Measurements from ENCODE around the gene PIP5KL1.

PIP5KL1 gene, protein sequence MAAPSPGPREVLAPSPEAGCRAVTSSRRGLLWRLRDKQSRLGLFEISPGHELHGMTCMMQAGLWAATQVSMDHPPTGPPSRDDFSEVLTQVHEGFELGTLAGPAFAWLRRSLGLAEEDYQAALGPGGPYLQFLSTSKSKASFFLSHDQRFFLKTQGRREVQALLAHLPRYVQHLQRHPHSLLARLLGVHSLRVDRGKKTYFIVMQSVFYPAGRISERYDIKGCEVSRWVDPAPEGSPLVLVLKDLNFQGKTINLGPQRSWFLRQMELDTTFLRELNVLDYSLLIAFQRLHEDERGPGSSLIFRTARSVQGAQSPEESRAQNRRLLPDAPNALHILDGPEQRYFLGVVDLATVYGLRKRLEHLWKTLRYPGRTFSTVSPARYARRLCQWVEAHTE

GRCh38 chr9:127930231-127931091, at the start of gene PIP5KL1:
Gene PIP5KL1 (minus strand): TSS chr9:127930777. CDS start chr9:127930752, 25 bp downstream.
- peak; percentile 96 for DNase-seq (ENCODE audit: low spot score)
- TF ChIP-seq, protein P1, sequence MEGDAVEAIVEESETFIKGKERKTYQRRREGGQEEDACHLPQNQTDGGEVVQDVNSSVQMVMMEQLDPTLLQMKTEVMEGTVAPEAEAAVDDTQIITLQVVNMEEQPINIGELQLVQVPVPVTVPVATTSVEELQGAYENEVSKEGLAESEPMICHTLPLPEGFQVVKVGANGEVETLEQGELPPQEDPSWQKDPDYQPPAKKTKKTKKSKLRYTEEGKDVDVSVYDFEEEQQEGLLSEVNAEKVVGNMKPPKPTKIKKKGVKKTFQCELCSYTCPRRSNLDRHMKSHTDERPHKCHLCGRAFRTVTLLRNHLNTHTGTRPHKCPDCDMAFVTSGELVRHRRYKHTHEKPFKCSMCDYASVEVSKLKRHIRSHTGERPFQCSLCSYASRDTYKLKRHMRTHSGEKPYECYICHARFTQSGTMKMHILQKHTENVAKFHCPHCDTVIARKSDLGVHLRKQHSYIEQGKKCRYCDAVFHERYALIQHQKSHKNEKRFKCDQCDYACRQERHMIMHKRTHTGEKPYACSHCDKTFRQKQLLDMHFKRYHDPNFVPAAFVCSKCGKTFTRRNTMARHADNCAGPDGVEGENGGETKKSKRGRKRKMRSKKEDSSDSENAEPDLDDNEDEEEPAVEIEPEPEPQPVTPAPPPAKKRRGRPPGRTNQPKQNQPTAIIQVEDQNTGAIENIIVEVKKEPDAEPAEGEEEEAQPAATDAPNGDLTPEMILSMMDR (IDR thresholded peaks at IDR 0.05; ENCODE audit: extremely low read depth, missing control alignments): no peak

- DNase-seq (ENCODE audit: low spot score): peak; percentile 74
- TF ChIP-seq, protein P1 (IDR thresholded peaks at IDR 0.05; ENCODE audit: extremely low read depth, missing control alignments): no peak
Observed at GRCh38 chr9:127980060-127980705, 49.6 kb upstream of the PIP5KL1 start.

- TF ChIP-seq, protein P1 (IDR thresholded peaks at IDR 0.05; ENCODE audit: extremely low read depth, missing control alignments): no peak
- peak; percentile 76 for DNase-seq (ENCODE audit: low spot score)
Observed at GRCh38 chr9:127979333-127980059, 48.9 kb upstream of the PIP5KL1 start.

DNA sequence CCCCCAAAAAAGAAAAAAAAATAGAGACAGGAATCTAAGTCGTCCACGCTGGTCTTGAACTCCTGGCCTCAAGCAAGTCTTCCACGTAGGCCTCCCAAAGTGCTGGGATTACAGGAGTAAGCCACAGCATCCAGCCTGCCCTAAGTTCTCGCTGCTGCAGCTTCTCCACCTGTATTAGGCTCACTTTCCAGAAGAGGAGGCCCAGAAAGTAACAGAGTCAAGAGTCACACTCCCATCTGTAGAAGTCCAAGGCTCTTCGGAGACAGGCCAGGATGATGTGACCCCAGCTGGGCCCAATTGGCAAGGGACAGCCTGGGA, 48.4 kb upstream of the PIP5KL1 start:
- TF ChIP-seq, protein P1 (IDR thresholded peaks at IDR 0.05; ENCODE audit: extremely low read depth, missing control alignments): no peak
- DNase-seq (ENCODE audit: low spot score): no peak

- TF ChIP-seq, protein P1 (IDR thresholded peaks at IDR 0.05; ENCODE audit: extremely low read depth, missing control alignments): no peak
- no peak for DNase-seq (ENCODE audit: low spot score)
Observed at GRCh38 chr9:127977884-127978647, 47.5 kb upstream of the PIP5KL1 start.

DNA sequence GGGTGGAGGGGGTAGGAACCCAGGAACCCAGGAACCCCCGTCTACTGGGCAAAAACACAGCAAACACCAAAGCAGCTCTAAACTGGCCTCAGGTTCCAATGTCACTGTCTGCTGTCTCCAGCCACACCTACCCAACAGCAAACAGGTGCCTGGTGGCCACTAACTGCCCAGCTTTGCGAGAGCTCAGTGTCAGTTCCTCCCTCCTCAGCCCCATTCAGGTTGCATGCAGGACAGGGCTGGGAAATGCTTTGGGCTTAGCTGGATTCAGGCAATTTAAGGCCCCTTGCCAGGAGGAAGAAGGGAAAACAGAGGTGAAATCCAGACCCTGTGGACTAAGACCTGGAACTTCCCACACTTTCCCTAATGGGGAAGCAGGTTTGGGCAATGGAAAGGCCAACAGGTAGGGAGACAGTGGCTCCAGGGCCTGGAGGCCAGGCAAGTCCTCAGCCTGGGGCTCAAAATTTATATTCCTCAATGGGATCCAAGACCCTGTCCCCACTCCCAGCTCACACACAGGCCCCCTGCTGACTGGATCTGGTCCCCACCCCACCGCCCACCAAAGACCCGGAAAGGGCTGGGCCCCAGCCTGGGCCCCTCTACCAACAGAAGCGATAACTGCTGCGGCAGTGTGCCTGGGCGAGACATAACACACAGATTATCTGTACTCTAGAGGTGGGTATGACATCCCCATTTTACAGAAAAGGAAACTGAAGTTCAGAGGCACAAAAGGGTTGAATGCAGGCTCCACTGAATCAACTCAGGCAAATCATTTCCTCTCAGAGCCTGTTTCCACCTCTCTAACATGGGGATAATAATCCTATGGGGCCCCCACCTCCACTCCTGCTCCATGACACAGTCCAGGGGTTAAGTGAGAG, 46.7 kb upstream of the PIP5KL1 start:
- TF ChIP-seq, protein P1 (IDR thresholded peaks at IDR 0.05; ENCODE audit: extremely low read depth, missing control alignments): no peak
- DNase-seq (ENCODE audit: low spot score): no peak

Measured in GM20000 (cell line).